HepG2 (cell line): ENCODE measurements around the gene RHOBTB3. TPM values are rescaled to one million over a fixed set of nuclear protein-coding genes. Genes with fewer than 3 reads are reported as not detected.
A peak's percentile ranks its signal among the peaks of the same experiment; 100 is the strongest.

Source experiments
- CREB1 ChIP-seq, 2 experiments: fragments of 450-650 bp in 1 of 2; IDR thresholded peaks; 2 replicates each; pipeline ENCODE4 v1.6.1; 2016 to 2017; ENCODE audit warnings: control low read depth in 1 of 2, mild to moderate bottlenecking in 1 of 2, missing compliant biosample characterization in 1 of 2, missing genetic modification characterization in 1 of 2
- ELF3 ChIP-seq: IDR thresholded peaks from 2 replicates; pipeline ENCODE4 v1.6.1; 2016; ENCODE audit warnings: missing genetic modification reagents, missing compliant biosample characterization
- ETV6 ChIP-seq: sonication (generic); formaldehyde crosslinking; conservative IDR thresholded peaks from 2 replicates; pipeline ENCODE4 v1.4.0; 2020; ENCODE audit warnings: missing genetic modification reagents
- FOXJ3 ChIP-seq: sonication (generic); formaldehyde crosslinking; IDR thresholded peaks from 2 replicates; pipeline ENCODE4 v1.4.0; 2020; ENCODE audit warnings: missing genetic modification reagents, mild to moderate bottlenecking, borderline replicate concordance
- GFI1 ChIP-seq: sonication (generic); formaldehyde crosslinking; IDR thresholded peaks from 2 replicates; pipeline ENCODE4 v1.5.0; 2020; ENCODE audit warnings: missing genetic modification reagents, mild to moderate bottlenecking, borderline replicate concordance
- HMG20A ChIP-seq: IDR thresholded peaks from 2 replicates; pipeline ENCODE4 v1.6.1; 2016; ENCODE audit warnings: borderline replicate concordance
- JARID2 ChIP-seq: sonication (generic); formaldehyde crosslinking; IDR thresholded peaks from 2 replicates; pipeline ENCODE4 v1.8.1; 2023; ENCODE audit warnings: missing genetic modification reagents, inconsistent platforms; ENCODE audit not compliant: insufficient replicate concordance
- KAT8 ChIP-seq: IDR thresholded peaks from 2 replicates; pipeline ENCODE4 v1.6.1; 2016; ENCODE audit warnings: missing genetic modification reagents, missing compliant biosample characterization
- LCORL ChIP-seq, 2 experiments: fragments of 450-650 bp in 1 of 2; sonication (generic) in 1 of 2; formaldehyde crosslinking in 1 of 2; IDR thresholded peaks; 2 replicates each; pipeline versions ENCODE4 v1.5.0 to v1.6.1; 2017 to 2020; ENCODE audit warnings: antibody characterized with exemption in 1 of 2, missing genetic modification reagents in 1 of 2
- MED1 ChIP-seq: sonication (generic); formaldehyde crosslinking; IDR thresholded peaks from 2 replicates; pipeline ENCODE4 v1.4.0; 2020; ENCODE audit warnings: missing genetic modification reagents
- MIER3 ChIP-seq: IDR thresholded peaks from 2 replicates; pipeline ENCODE4 v1.6.1; 2016; ENCODE audit warnings: missing compliant biosample characterization, borderline replicate concordance
- NFKBIZ ChIP-seq: IDR thresholded peaks from 2 replicates; pipeline ENCODE4 v1.6.1; 2018; ENCODE audit warnings: missing genetic modification reagents, missing compliant biosample characterization
- NFYC ChIP-seq: IDR thresholded peaks from 2 replicates; pipeline ENCODE4 v1.6.1; 2016; ENCODE audit warnings: missing genetic modification reagents, missing compliant biosample characterization
- PAF1 ChIP-seq: IDR thresholded peaks from 2 replicates; pipeline ENCODE4 v1.6.1; 2016; ENCODE audit warnings: missing genetic modification reagents, missing compliant biosample characterization
- PCBP1 ChIP-seq: fragments of 200-400 bp; formaldehyde crosslinking; IDR thresholded peaks from 2 replicates; pipeline ENCODE4 v1.6.1; 2017; ENCODE audit warnings: mild to moderate bottlenecking, low read depth, low read length, borderline replicate concordance
- RARA ChIP-seq: IDR thresholded peaks from 2 replicates; pipeline ENCODE4 v1.6.1; 2016; ENCODE audit warnings: missing genetic modification reagents, missing compliant biosample characterization
- SOX6 ChIP-seq, 2 experiments: fragments of 450-650 bp in 1 of 2; sonication (generic) in 1 of 2; formaldehyde crosslinking in 1 of 2; IDR thresholded peaks; 2 replicates each; pipeline versions ENCODE4 v1.4.0 to v1.6.1; 2017 to 2020; ENCODE audit warnings: antibody characterized with exemption in 1 of 2, mild to moderate bottlenecking in 1 of 2, missing genetic modification reagents in 1 of 2
- ZFP62 ChIP-seq: sonication (generic); formaldehyde crosslinking; IDR thresholded peaks from 2 replicates; pipeline ENCODE4 v1.4.0; 2020; ENCODE audit warnings: missing genetic modification reagents
- ZNF776 ChIP-seq: sonication (generic); formaldehyde crosslinking; IDR thresholded peaks from 2 replicates; pipeline ENCODE4 v1.4.0; 2020; ENCODE audit warnings: mild to moderate bottlenecking, missing genetic modification reagents
- ZSCAN21 ChIP-seq: sonication (generic); formaldehyde crosslinking; IDR thresholded peaks from 2 replicates; pipeline ENCODE4 v1.8.0; 2022; ENCODE audit warnings: mild to moderate bottlenecking, missing genetic modification reagents, moderate library complexity, borderline replicate concordance
- ZSCAN30 ChIP-seq: sonication (generic); formaldehyde crosslinking; IDR thresholded peaks from 2 replicates; pipeline ENCODE4 v1.5.0; 2020; ENCODE audit warnings: mild to moderate bottlenecking, missing genetic modification reagents
- polyA plus RNA-seq, 8 experiments: library from polyadenylated mRNA; depleted of rRNA in 3 of 8; stranded (reverse) in 7 of 8; unstranded in 1 of 8; fragments of >200 nt; fragmentation: Illumina TruSeq in 4 of 8; extraction: Trizol in 4 of 8; gene quantifications; 2 replicates each; pipeline versions ENCODE4 v1.2.1 to v1.2.3, GENCODE V29; 2011 to 2016; ENCODE audit warnings: low read depth in 4 of 8, missing spikeins in 1 of 8, mixed read lengths in 1 of 8; ENCODE audit not compliant: insufficient read depth in 1 of 8
- total RNA-seq, 5 experiments: library from RNA; depleted of rRNA; stranded (reverse); fragments of >200 nt; fragmentation: Illumina TruSeq; extraction: Trizol; gene quantifications; 2 replicates each; pipeline ENCODE4 v1.2.3, GENCODE V29; 2016; ENCODE audit warnings: low read depth in 1 of 5
- TF ChIP-seq, protein P1 (sequence below), 2 experiments: sonication (generic) in 1 of 2; formaldehyde crosslinking in 1 of 2; IDR thresholded peaks; 2 replicates each; pipeline versions ENCODE4 v1.4.0 to v1.6.1; 2016 to 2020; ENCODE audit warnings: borderline replicate concordance in 1 of 2, low read depth in 1 of 2, mild to moderate bottlenecking in 1 of 2, missing genetic modification reagents in 1 of 2

The RHOBTB3 gene
- total and polyA plus RNA-seq, 2 of the 13 experiments (the other 11 are each of a cell fraction or from before 2014, with no cell fraction given), result 31.6 to 35.4 TPM

DNA sequence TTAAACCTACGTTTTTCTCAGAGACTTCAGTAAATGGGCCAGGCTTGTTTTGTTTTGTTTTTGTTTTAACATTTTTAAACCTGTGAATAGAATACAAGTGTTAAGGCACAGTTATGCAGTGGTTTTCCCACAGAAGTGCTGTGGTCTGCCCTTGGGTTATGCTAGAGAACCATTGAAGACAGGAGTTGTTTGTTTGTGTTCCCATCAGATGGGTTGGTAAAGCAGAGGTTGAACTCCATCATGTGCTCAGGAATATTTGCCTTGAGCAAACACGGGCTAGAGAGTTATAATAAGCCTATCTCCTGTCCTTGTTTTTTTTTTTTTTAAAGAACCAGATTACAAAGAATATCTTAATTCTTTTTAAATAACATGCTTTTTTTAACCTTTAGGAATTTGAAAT is 28.5 kb downstream of the RHOBTB3 start (continued):
- TF ChIP-seq, protein P1, sequence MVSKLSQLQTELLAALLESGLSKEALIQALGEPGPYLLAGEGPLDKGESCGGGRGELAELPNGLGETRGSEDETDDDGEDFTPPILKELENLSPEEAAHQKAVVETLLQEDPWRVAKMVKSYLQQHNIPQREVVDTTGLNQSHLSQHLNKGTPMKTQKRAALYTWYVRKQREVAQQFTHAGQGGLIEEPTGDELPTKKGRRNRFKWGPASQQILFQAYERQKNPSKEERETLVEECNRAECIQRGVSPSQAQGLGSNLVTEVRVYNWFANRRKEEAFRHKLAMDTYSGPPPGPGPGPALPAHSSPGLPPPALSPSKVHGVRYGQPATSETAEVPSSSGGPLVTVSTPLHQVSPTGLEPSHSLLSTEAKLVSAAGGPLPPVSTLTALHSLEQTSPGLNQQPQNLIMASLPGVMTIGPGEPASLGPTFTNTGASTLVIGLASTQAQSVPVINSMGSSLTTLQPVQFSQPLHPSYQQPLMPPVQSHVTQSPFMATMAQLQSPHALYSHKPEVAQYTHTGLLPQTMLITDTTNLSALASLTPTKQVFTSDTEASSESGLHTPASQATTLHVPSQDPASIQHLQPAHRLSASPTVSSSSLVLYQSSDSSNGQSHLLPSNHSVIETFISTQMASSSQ (IDR thresholded peaks at IDR 0.05; ENCODE audit: low read depth), result 0 out of 2 replicates have a peak, but pooled peaks have one; percentile 28
- TF ChIP-seq, protein P1 (CRISPR knock-in tag; IDR thresholded peaks at IDR 0.05; ENCODE audit: borderline replicate concordance), result no peak
- TF ChIP-seq ZSCAN21 (CRISPR knock-in tag) (no peak), GFI1 (CRISPR knock-in tag) (no peak), PCBP1 (no peak), RARA (CRISPR knock-in tag) (peak; percentile 89), PAF1 (CRISPR knock-in tag) (no peak), NFYC (CRISPR knock-in tag) (no peak), ETV6 (no peak), ZFP62 (no peak), ELF3 (CRISPR knock-in tag) (peak; percentile 60; the same call in 1 of the 2 replicates), ZSCAN30 (CRISPR knock-in tag) (no peak), MIER3 (peak; percentile 32; the same call in 1 of the 2 replicates), NFKBIZ (CRISPR knock-in tag) (0 out of 2 replicates have a peak, but pooled peaks have one; percentile 48), CREB1 (IDR thresholded peaks at IDR 0.05) (no peak), CREB1 (CRISPR knock-in tag; IDR thresholded peaks at IDR 0.05) (0 out of 2 replicates have a peak, but pooled peaks have one; percentile 21), KAT8 (CRISPR knock-in tag) (0 out of 2 replicates have a peak, but pooled peaks have one; percentile 33), LCORL (IDR thresholded peaks at IDR 0.05) (no peak), LCORL (CRISPR knock-in tag; IDR thresholded peaks at IDR 0.05) (no peak), JARID2 (CRISPR knock-in tag) (no peak), ZNF776 (CRISPR knock-in tag) (no peak), FOXJ3 (peak; percentile 59; the same call in 1 of the 2 replicates), HMG20A (CRISPR knock-in tag) (no peak; the same call in 1 of the 2 replicates), MED1 (peak; percentile 61), SOX6 (IDR thresholded peaks at IDR 0.05) (no peak), SOX6 (CRISPR knock-in tag; IDR thresholded peaks at IDR 0.05) (peak; percentile 52; the same call in 1 of the 2 replicates)
